Liver (tissue), 9 donors: ENCODE data around the gene TMEM86B. TPM values are rescaled to one million over a fixed set of nuclear protein-coding genes. Genes with fewer than 3 reads are reported as not detected.
"Not testable (repeated sequence)": the region's sequence is repeated elsewhere in the genome, so short reads cannot be mapped to it uniquely, and the experiment has no call there.

ENCODE experiments used
- DNase-seq: peaks from one replicate; pipeline ENCODE4 v3.0.0-alpha.2; 2017; ENCODE audit warnings: low spot score
- H3K27ac ChIP-seq, 2 donors: one replicate each; pipeline ENCODE4 v1.7.0; 2013; ENCODE audit warnings: inconsistent platforms in 2 of 2, low read length in 2 of 2, control low read depth in 1 of 2, low read depth in 1 of 2, mild to moderate bottlenecking in 1 of 2
- H3K27me3 ChIP-seq, 4 donors: one replicate each; pipeline versions ENCODE4 v1.6.1 to v1.7.0; 2013; ENCODE audit warnings: low read length in 3 of 4, inconsistent platforms in 1 of 4, mild to moderate bottlenecking in 1 of 4, moderate library complexity in 1 of 4; ENCODE audit not compliant: control insufficient read depth in 4 of 4, insufficient read depth in 4 of 4
- H3K36me3 ChIP-seq, 4 donors: one replicate each; pipeline versions ENCODE4 v1.6.1 to v1.7.0; 2013; ENCODE audit warnings: low read length in 3 of 4, mild to moderate bottlenecking in 3 of 4, low read depth in 1 of 4, moderate library complexity in 1 of 4; ENCODE audit not compliant: control insufficient read depth in 4 of 4, insufficient read depth in 3 of 4
- H3K4me1 ChIP-seq, 4 donors: one replicate each; pipeline versions ENCODE4 v1.6.1 to v1.7.0; 2013; ENCODE audit warnings: low read length in 3 of 4, mild to moderate bottlenecking in 3 of 4, moderate library complexity in 1 of 4; ENCODE audit not compliant: control insufficient read depth in 4 of 4, insufficient read depth in 4 of 4
- H3K4me3 ChIP-seq, 3 donors: one replicate each; pipeline versions ENCODE4 v1.6.1 to v1.7.0; 2013; ENCODE audit warnings: low read length in 3 of 3, control low read depth in 1 of 3, low read depth in 1 of 3, mild to moderate bottlenecking in 1 of 3
- H3K9ac ChIP-seq, 2 donors: one replicate each; pipeline ENCODE4 v1.7.0; 2013; ENCODE audit warnings: low read length in 2 of 2, mild to moderate bottlenecking in 2 of 2, moderate library complexity in 2 of 2, control low read depth in 1 of 2, low read depth in 1 of 2
- H3K9me3 ChIP-seq, 4 donors: one replicate each; pipeline versions ENCODE4 v1.6.1 to v1.7.0; 2013; ENCODE audit warnings: low read length in 3 of 4; ENCODE audit not compliant: control insufficient read depth in 4 of 4
- EGR1 ChIP-seq, 2 donors: IDR thresholded peaks; 2 replicates each; pipeline ENCODE4 v1.6.1; 2016 to 2018; ENCODE audit warnings: antibody characterized with exemption in 2 of 2, low read depth in 2 of 2
- FOXA1 ChIP-seq: IDR thresholded peaks from 2 replicates; pipeline ENCODE4 v1.6.1; 2016; ENCODE audit warnings: antibody characterized with exemption
- FOXA2 ChIP-seq: IDR thresholded peaks from 2 replicates; pipeline ENCODE4 v1.6.1; 2016; ENCODE audit warnings: antibody characterized with exemption
- GABPA ChIP-seq, 2 donors: IDR thresholded peaks in 1 of 2; conservative IDR thresholded peaks in 1 of 2; 2 replicates each; pipeline ENCODE4 v1.6.1; 2016; ENCODE audit warnings: antibody characterized with exemption in 2 of 2, mild to moderate bottlenecking in 1 of 2, moderate library complexity in 1 of 2
- HNF4A ChIP-seq, 2 donors: conservative IDR thresholded peaks; 2 replicates each; pipeline ENCODE4 v1.6.1; 2016; ENCODE audit warnings: antibody characterized with exemption in 2 of 2, mild to moderate bottlenecking in 2 of 2
- HNF4G ChIP-seq: IDR thresholded peaks from 2 replicates; pipeline ENCODE4 v1.6.1; 2016; ENCODE audit warnings: antibody characterized with exemption
- JUND ChIP-seq, 2 donors: IDR thresholded peaks; 2 replicates each; pipeline ENCODE4 v1.6.1; 2016; ENCODE audit warnings: antibody characterized with exemption in 2 of 2
- NR2F2 ChIP-seq: IDR thresholded peaks from 2 replicates; pipeline ENCODE4 v1.6.1; 2016; ENCODE audit warnings: antibody characterized with exemption
- RAD21 ChIP-seq, 2 donors: IDR thresholded peaks; 2 replicates each; pipeline ENCODE4 v1.6.1; 2016; ENCODE audit warnings: antibody characterized with exemption in 2 of 2, mild to moderate bottlenecking in 2 of 2
- RXRA ChIP-seq, 2 donors: IDR thresholded peaks; 2 replicates each; pipeline ENCODE4 v1.6.1; 2017 to 2018; ENCODE audit warnings: antibody characterized with exemption in 2 of 2, mild to moderate bottlenecking in 1 of 2
- SP1 ChIP-seq: IDR thresholded peaks from 2 replicates; pipeline ENCODE4 v1.6.1; 2018; ENCODE audit warnings: antibody characterized with exemption, mild to moderate bottlenecking
- TAF1 ChIP-seq: conservative IDR thresholded peaks from 2 replicates; pipeline ENCODE4 v1.6.1; 2016; ENCODE audit warnings: antibody characterized with exemption, mild to moderate bottlenecking
- YY1 ChIP-seq: IDR thresholded peaks from 2 replicates; pipeline ENCODE4 v1.6.1; 2016; ENCODE audit warnings: antibody characterized with exemption, mild to moderate bottlenecking
- WGBS: extraction: QIAGEN DNeasy Blood & Tissue Kit; methylation state at CpG from one replicate; pipeline ENCODE4 v1.1.7; 2013; 5-methylcytosine and 5-hydroxymethylcytosine counted together
- polyA plus RNA-seq, 2 donors: library from polyadenylated mRNA; stranded (reverse) in 1 of 2; unstranded in 1 of 2; fragments of 200-250 nt in 1 of 2; fragments of >200 nt in 1 of 2; fragmentation: Nextera tagmentation in 1 of 2; extraction: Ambion mirVana in 1 of 2; gene quantifications; one replicate each; pipeline versions ENCODE4 v1.2.1 to v1.2.3, GENCODE V29; 2013 to 2015
- total RNA-seq, 2 donors: library from RNA; depleted of rRNA; stranded (reverse); fragments of >200 nt; gene quantifications; one replicate each; pipeline ENCODE4 v1.2.3, GENCODE V29; 2014
- TF ChIP-seq, protein P1 (sequence below): IDR thresholded peaks from 2 replicates; pipeline ENCODE4 v1.6.1; 2016; ENCODE audit warnings: antibody characterized with exemption
- TF ChIP-seq, protein P2 (sequence below): IDR thresholded peaks from 2 replicates; pipeline ENCODE4 v1.6.1; 2016; ENCODE audit warnings: antibody characterized with exemption
- TF ChIP-seq, protein P3 (sequence below): fragments of 150-350 bp; IDR thresholded peaks from 2 replicates; pipeline ENCODE4 v1.5.1; 2017; ENCODE audit warnings: improper control_type of control experiment, low read depth, low read length; ENCODE audit not compliant: missing input control
- TF ChIP-seq, protein P4 (sequence below): IDR thresholded peaks from 2 replicates; pipeline ENCODE4 v1.6.1; 2016; ENCODE audit warnings: antibody characterized with exemption, mild to moderate bottlenecking
- TF ChIP-seq, protein P5 (sequence below): IDR thresholded peaks from 2 replicates; pipeline ENCODE4 v1.6.1; 2016; ENCODE audit warnings: antibody characterized with exemption
- donor health status: healthy.
- donor health status: healthy.
- donor health status: healthy.
- donor health status: healthy.
- donor health status: healthy.

Gene TMEM86B
- total and polyA plus RNA-seq, 4 donors, result 4.8 to 20.1 (median 16.6) TPM

DNA sequence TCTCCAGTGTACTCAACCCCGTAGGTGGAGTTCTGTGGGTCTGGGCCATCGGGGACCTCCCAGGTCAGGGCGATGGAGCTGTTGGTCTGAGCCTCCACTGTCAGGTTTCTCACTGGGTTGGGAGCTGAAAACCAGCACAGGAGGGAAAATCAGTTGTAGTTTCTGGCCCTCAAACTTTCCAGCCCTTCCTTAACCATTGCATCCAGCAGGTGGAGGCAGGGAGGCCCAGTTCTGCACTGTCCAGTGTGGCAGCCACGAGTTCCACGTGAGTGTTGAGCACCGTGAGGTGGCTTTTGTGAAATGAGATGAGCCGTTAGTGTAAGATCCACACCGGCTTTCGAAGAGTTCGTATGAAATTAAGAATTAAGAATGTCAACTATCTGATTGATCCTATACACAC, 26.4 kb downstream of the TMEM86B start:
- H3K9ac ChIP-seq, H3K9me3 ChIP-seq, H3K27ac ChIP-seq, DNase-seq, H3K4me3 ChIP-seq, H3K27me3 ChIP-seq, H3K4me1 ChIP-seq, H3K36me3 ChIP-seq: not testable (repeated sequence)
- TF ChIP-seq RAD21 (IDR thresholded peaks at IDR 0.05), result peak in 1 of 2 donors; percentile 21
- 84% methylated on average over 10 of the region's 10 CpGs for WGBS

DNA sequence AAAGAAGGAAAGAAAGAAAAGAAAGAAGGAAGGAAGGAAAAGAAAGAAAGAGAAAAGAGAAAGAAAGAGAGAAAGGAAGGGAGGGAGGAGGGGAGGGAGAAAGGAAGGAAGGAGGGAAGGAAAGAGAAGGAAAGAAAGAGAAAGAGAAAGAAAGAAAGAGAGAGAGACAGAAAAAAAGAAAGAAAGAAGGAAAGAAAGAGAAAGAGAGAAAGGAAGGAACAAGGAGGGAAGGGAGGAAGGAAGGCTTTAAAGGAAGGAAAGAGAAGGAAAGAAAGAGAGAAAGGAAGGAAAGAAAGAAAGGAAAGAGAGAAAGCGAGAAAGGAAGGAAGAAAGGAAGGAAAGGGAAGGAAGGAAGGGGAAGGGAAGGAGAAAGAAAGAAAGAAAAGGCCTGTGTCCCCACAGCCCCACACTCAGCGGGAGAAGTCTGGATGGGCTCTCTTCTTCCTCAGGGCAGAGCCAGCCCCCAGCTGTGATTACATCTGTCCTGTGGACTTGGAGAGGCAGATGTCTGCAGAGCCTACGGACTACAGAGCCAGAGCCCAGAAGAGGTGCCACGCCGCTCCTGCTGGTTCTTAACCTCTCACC, 28.9 kb downstream of the TMEM86B start:
- 76% methylated on average over 5 of the region's 5 CpGs for WGBS
- no peak for DNase-seq
- peaks cover 0 to 2% (median under 1%) of the 10 kb centered on the region in 4 donors for H3K36me3 ChIP-seq
- no peaks in the 10 kb centered on the region for H3K9me3 ChIP-seq
- no peaks in the 10 kb centered on the region for H3K27me3 ChIP-seq
- H3K4me3 ChIP-seq, result no peak overlapping the region
- no peak overlapping the region for H3K9ac ChIP-seq
- H3K27ac ChIP-seq, result no peak overlapping the region
- TF ChIP-seq SP1 (no peak), RAD21 (IDR thresholded peaks at IDR 0.05) (no peak), FOXA2 (no peak), EGR1 (IDR thresholded peaks at IDR 0.05; ENCODE audit: low read depth in 2 of 2) (no peak), HNF4G (no peak), HNF4A (conservative IDR thresholded peaks at IDR 0.05) (no peak), RXRA (IDR thresholded peaks at IDR 0.05) (no peak), YY1 (no peak), JUND (IDR thresholded peaks at IDR 0.05) (no peak), NR2F2 (no peak), FOXA1 (no peak), TAF1 (no peak), GABPA (IDR thresholded peaks at IDR 0.05 in 1 of 2, conservative IDR thresholded peaks at IDR 0.05 in 1 of 2) (no peak)
- TF ChIP-seq, protein P1, sequence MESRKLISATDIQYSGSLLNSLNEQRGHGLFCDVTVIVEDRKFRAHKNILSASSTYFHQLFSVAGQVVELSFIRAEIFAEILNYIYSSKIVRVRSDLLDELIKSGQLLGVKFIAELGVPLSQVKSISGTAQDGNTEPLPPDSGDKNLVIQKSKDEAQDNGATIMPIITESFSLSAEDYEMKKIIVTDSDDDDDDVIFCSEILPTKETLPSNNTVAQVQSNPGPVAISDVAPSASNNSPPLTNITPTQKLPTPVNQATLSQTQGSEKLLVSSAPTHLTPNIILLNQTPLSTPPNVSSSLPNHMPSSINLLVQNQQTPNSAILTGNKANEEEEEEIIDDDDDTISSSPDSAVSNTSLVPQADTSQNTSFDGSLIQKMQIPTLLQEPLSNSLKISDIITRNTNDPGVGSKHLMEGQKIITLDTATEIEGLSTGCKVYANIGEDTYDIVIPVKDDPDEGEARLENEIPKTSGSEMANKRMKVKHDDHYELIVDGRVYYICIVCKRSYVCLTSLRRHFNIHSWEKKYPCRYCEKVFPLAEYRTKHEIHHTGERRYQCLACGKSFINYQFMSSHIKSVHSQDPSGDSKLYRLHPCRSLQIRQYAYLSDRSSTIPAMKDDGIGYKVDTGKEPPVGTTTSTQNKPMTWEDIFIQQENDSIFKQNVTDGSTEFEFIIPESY, result no peak
- TF ChIP-seq, protein P2, sequence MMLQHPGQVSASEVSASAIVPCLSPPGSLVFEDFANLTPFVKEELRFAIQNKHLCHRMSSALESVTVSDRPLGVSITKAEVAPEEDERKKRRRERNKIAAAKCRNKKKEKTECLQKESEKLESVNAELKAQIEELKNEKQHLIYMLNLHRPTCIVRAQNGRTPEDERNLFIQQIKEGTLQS, result no peak
- TF ChIP-seq, protein P3, sequence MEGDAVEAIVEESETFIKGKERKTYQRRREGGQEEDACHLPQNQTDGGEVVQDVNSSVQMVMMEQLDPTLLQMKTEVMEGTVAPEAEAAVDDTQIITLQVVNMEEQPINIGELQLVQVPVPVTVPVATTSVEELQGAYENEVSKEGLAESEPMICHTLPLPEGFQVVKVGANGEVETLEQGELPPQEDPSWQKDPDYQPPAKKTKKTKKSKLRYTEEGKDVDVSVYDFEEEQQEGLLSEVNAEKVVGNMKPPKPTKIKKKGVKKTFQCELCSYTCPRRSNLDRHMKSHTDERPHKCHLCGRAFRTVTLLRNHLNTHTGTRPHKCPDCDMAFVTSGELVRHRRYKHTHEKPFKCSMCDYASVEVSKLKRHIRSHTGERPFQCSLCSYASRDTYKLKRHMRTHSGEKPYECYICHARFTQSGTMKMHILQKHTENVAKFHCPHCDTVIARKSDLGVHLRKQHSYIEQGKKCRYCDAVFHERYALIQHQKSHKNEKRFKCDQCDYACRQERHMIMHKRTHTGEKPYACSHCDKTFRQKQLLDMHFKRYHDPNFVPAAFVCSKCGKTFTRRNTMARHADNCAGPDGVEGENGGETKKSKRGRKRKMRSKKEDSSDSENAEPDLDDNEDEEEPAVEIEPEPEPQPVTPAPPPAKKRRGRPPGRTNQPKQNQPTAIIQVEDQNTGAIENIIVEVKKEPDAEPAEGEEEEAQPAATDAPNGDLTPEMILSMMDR, result no peak
- TF ChIP-seq, protein P4, sequence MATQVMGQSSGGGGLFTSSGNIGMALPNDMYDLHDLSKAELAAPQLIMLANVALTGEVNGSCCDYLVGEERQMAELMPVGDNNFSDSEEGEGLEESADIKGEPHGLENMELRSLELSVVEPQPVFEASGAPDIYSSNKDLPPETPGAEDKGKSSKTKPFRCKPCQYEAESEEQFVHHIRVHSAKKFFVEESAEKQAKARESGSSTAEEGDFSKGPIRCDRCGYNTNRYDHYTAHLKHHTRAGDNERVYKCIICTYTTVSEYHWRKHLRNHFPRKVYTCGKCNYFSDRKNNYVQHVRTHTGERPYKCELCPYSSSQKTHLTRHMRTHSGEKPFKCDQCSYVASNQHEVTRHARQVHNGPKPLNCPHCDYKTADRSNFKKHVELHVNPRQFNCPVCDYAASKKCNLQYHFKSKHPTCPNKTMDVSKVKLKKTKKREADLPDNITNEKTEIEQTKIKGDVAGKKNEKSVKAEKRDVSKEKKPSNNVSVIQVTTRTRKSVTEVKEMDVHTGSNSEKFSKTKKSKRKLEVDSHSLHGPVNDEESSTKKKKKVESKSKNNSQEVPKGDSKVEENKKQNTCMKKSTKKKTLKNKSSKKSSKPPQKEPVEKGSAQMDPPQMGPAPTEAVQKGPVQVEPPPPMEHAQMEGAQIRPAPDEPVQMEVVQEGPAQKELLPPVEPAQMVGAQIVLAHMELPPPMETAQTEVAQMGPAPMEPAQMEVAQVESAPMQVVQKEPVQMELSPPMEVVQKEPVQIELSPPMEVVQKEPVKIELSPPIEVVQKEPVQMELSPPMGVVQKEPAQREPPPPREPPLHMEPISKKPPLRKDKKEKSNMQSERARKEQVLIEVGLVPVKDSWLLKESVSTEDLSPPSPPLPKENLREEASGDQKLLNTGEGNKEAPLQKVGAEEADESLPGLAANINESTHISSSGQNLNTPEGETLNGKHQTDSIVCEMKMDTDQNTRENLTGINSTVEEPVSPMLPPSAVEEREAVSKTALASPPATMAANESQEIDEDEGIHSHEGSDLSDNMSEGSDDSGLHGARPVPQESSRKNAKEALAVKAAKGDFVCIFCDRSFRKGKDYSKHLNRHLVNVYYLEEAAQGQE, result no peak
- TF ChIP-seq, protein P5, sequence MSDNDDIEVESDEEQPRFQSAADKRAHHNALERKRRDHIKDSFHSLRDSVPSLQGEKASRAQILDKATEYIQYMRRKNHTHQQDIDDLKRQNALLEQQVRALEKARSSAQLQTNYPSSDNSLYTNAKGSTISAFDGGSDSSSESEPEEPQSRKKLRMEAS, result no peak
- no peaks in the 10 kb centered on the region for H3K4me1 ChIP-seq
